Vagina (tissue), 2 donors: ENCODE data around the gene HESX1. TPM values are rescaled to one million over a fixed set of nuclear protein-coding genes. Genes with fewer than 3 reads are reported as not detected.
A peak's percentile ranks its signal among the peaks of the same experiment; 100 is the strongest.

Experiments used
- DNase-seq, 2 donors: peaks; one replicate each; pipeline ENCODE4 v3.0.0-alpha.2; 2017; ENCODE audit errors: extremely low spot score in 2 of 2
- H3K27ac ChIP-seq: fragments of 200-600 bp; sonication (generic); one replicate; pipeline ENCODE4 v1.5.1; 2019
- H3K27me3 ChIP-seq: fragments of 200-600 bp; sonication (generic); one replicate; pipeline ENCODE4 v1.5.1; 2019
- H3K36me3 ChIP-seq, 2 donors: fragments of 200-600 bp; sonication (generic); one replicate each; pipeline ENCODE4 v1.5.1; 2017 to 2019
- H3K4me1 ChIP-seq: fragments of 200-600 bp; sonication (generic); one replicate; pipeline ENCODE4 v1.5.1; 2019
- H3K4me3 ChIP-seq, 2 donors: fragments of 200-600 bp; sonication (generic); 1 replicate in 1 of 2; 2 replicates in 1 of 2; pipeline ENCODE4 v1.5.1; 2016 to 2019
- H3K9me3 ChIP-seq: fragments of 200-600 bp; sonication (generic); one replicate; pipeline ENCODE4 v1.5.1; 2019
- POLR2A ChIP-seq, 2 donors: fragments of 450-650 bp; IDR thresholded peaks; one replicate each; pipeline ENCODE4 v1.6.1; 2017; ENCODE audit warnings: antibody characterized with exemption in 2 of 2, mild to moderate bottlenecking in 2 of 2, moderate library complexity in 2 of 2
- POLR2AphosphoS5 ChIP-seq, 2 donors: sonication (generic); formaldehyde crosslinking; IDR thresholded peaks; one replicate each; pipeline ENCODE4 v1.9.0; 2017; ENCODE audit warnings: antibody characterized with exemption in 2 of 2, mild to moderate bottlenecking in 2 of 2, low read depth in 1 of 2; ENCODE audit not compliant: insufficient read depth in 1 of 2
- intact Hi-C: fragments of 100-400 bp; cut with DNase I; formaldehyde crosslinking; loops from one replicate; pipeline ENCODE4 v1.15.1; 2023
- total RNA-seq: library from RNA; depleted of rRNA; stranded (reverse); fragments of >200 nt; gene quantifications from one replicate; pipeline ENCODE4 v1.2.3, GENCODE V29; 2016
- TF ChIP-seq, protein P1 (sequence below), 3 experiments: fragments of 450-650 bp in 2 of 3; fragments of 200-600 bp in 1 of 3; sonication (generic) in 1 of 3; IDR thresholded peaks; one replicate each; pipeline ENCODE4 v1.5.1; 2017 to 2019; ENCODE audit warnings: antibody characterized with exemption in 3 of 3, mild to moderate bottlenecking in 2 of 3, moderate library complexity in 2 of 3

The HESX1 gene
- total RNA-seq, 1 donor from 2014 or later, result not detected

DNA sequence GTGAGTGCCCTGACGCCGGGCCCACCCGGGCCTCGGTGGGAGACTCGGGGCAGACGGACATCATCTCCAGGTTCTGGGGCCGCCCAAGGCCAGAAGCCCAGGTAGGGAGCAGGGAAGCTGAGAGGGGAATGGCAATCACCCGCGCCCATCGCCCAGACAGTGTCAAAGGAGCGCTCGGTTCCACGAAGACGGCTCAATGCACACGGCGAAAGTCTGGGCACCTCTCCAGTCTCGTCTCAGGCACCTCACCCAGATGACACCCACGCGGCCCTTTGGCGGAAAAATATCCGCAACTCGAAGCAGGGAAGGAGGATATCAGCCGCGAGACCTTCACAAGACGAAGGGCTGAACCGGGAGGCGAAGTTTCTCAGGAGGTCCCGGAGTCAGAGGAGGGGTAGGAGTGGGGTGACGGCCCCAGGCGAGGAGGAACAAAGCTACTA, 35.5 kb downstream of the HESX1 start:
- Histone ChIP-seq H3K36me3 (no peaks in the 10 kb centered on the region), H3K27ac (peak overlapping the region; percentile 77), H3K9me3 (no peaks in the 10 kb centered on the region), H3K27me3 (no peaks in the 10 kb centered on the region), H3K4me3 (peak overlapping the region; percentile 66 to 89), H3K4me1 (peaks cover 59% of the 10 kb centered on the region)
- intact Hi-C loops, result loop anchor here (10.0 kb wide), 1 partner anchor 159 kb away; no protein-coding TSS in a partner anchor
- TF ChIP-seq, protein P1, sequence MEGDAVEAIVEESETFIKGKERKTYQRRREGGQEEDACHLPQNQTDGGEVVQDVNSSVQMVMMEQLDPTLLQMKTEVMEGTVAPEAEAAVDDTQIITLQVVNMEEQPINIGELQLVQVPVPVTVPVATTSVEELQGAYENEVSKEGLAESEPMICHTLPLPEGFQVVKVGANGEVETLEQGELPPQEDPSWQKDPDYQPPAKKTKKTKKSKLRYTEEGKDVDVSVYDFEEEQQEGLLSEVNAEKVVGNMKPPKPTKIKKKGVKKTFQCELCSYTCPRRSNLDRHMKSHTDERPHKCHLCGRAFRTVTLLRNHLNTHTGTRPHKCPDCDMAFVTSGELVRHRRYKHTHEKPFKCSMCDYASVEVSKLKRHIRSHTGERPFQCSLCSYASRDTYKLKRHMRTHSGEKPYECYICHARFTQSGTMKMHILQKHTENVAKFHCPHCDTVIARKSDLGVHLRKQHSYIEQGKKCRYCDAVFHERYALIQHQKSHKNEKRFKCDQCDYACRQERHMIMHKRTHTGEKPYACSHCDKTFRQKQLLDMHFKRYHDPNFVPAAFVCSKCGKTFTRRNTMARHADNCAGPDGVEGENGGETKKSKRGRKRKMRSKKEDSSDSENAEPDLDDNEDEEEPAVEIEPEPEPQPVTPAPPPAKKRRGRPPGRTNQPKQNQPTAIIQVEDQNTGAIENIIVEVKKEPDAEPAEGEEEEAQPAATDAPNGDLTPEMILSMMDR (IDR thresholded peaks at IDR 0.05), result no peak
- TF ChIP-seq POLR2AphosphoS5 (IDR thresholded peaks at IDR 0.05; ENCODE audit: insufficient read depth in 1 of 2, low read depth in 1 of 2) (no peak), POLR2A (IDR thresholded peaks at IDR 0.05) (no peak)
- DNase-seq, result no peak

DNA sequence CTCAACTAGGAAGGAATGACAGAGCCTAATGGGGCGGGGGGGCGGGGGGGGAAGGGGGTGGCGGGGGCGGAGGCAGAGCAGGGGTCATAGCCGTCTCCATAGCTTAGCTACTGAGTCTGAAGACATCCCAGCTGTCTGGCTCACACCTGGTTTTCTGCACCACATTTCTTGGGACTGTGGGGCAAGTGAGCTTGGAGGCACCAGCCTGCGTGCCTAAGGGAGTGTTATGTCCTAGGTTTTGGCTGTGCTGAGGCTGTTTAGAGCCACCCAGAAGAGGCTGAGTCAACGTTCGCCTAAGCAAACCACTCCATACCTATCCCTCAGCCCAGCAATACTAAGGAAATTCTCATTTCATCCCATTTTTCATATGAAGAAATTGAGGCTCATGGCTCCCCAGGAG, 36.0 kb downstream of the HESX1 start:
- peak overlapping the region; percentile 77 for H3K27ac ChIP-seq
- TF ChIP-seq, protein P1 (IDR thresholded peaks at IDR 0.05), result no peak
- TF ChIP-seq POLR2AphosphoS5 (IDR thresholded peaks at IDR 0.05; ENCODE audit: insufficient read depth in 1 of 2, low read depth in 1 of 2) (no peak), POLR2A (IDR thresholded peaks at IDR 0.05) (no peak)
- H3K36me3 ChIP-seq, result no peaks in the 10 kb centered on the region
- H3K4me1 ChIP-seq, result peaks cover 64% of the 10 kb centered on the region
- peak overlapping the region; percentile 66 to 89 for H3K4me3 ChIP-seq
- H3K9me3 ChIP-seq, result no peaks in the 10 kb centered on the region
- peak in 1 of 2 donors; percentile 83 for DNase-seq
- H3K27me3 ChIP-seq, result no peaks in the 10 kb centered on the region
- intact Hi-C loops, result loop anchor here (10.0 kb wide), 1 partner anchor 159 kb away; no protein-coding TSS in a partner anchor

DNA sequence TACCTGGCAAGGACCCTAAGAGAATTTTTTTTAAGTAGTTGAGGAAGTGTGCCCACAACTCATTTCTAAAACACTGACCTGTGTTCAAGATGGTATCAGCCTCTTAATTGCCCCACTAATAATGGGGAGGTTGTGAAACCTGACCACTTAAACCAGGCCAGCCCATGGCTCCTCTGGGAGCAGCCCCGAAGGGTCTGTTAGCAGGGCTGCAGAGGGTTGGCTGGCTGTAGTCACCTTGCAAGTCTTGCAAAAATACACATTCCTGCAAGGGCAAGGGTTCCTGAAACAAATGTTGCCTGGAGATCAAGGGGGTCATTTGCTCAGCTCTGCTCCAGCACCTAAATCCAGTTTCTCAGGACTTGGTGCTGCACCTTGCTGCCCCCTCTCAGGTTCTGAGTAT, 37.9 kb downstream of the HESX1 start:
- H3K4me3 ChIP-seq, result no peak overlapping the region
- H3K9me3 ChIP-seq, result no peaks in the 10 kb centered on the region
- no peaks in the 10 kb centered on the region for H3K36me3 ChIP-seq
- no peaks in the 10 kb centered on the region for H3K27me3 ChIP-seq
- DNase-seq, result peak in 1 of 2 donors; percentile 77
- intact Hi-C loops, result loop anchor here (10.0 kb wide), 1 partner anchor 157 kb away; no protein-coding TSS in a partner anchor
- TF ChIP-seq POLR2A (IDR thresholded peaks at IDR 0.05) (no peak), POLR2AphosphoS5 (IDR thresholded peaks at IDR 0.05; ENCODE audit: insufficient read depth in 1 of 2, low read depth in 1 of 2) (no peak)
- TF ChIP-seq, protein P1 (IDR thresholded peaks at IDR 0.05), result no peak
- H3K4me1 ChIP-seq, result peaks cover 81% of the 10 kb centered on the region
- peak overlapping the region; percentile 34 for H3K27ac ChIP-seq

DNA sequence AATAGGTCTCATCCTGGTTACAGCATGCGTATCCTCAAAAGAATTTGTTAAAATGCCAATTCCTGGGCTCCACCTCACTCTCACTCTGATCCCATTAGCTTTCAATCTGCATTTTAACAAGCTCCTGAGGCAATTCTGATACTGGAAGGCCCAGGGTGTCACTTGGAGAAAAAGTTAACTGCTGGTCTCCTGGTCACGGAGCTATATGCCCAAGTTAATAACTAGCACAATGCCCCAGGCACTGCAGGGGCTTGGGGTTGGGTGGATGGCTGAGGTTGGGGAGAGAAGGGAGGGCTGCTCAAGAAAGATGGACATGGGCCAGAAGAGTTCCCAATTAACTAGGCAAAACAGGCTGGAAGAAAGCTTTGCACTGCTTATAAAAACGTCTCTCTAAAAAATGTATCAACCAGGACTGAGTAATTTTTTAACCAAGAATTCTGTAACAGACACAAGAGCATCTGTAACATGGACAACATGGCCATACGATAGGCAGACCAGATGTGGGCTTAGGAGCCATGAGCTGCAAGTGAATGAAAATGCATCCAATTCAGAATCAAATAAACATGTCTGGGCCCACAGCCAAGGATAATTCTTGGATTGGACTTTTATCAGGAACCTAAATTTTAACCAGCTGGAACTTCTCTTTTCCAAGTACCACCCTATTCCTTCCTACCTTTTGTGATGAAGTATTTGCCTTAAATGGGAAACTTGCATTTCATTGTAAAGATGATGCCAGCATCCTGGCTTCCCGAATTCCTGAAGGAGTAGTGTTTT, 38.8 kb downstream of the HESX1 start:
- Histone ChIP-seq H3K4me1 (peaks cover 81% of the 10 kb centered on the region), H3K9me3 (no peaks in the 10 kb centered on the region), H3K4me3 (no peak overlapping the region), H3K27ac (peak overlapping the region; percentile 70), H3K27me3 (no peaks in the 10 kb centered on the region), H3K36me3 (no peaks in the 10 kb centered on the region)
- intact Hi-C loops, result loop anchor here (10.0 kb wide), 1 partner anchor 156 kb away; no protein-coding TSS in a partner anchor
- no peak for TF ChIP-seq POLR2A (IDR thresholded peaks at IDR 0.05)
- TF ChIP-seq POLR2AphosphoS5 (IDR thresholded peaks at IDR 0.05; ENCODE audit: insufficient read depth in 1 of 2, low read depth in 1 of 2), result no peak
- TF ChIP-seq, protein P1 (IDR thresholded peaks at IDR 0.05), result no peak
- DNase-seq, result no peak
